LoVo (cell line): ENCODE data around the gene LRRC37A.
"Not testable (repeated sequence)": the region's sequence is repeated elsewhere in the genome, so short reads cannot be mapped to it uniquely, and the experiment has no call there.

ENCODE experiments used
- DNase-seq: peaks from one replicate; pipeline ENCODE4 v3.0.0-alpha.2; 2016; ENCODE audit warnings: low spot score

LRRC37A gene

DNA sequence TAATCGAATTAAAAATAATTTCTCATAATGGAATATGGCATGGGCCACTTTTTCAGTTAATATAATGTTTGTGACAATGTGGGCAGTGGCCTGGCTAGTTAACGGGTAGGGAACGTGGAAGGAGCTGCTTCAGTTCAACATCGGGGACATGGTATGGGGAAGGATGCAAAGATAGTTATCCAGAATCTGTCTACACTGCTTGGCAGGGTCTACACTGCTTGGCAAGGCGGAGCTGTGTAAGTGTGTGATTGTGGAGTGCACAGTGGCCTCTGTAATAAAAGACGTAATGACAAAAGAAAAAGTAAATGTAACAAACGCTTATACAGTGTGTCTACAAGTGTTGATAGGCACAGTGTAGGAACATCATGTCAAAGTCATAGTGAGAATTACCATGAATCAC, 7.3 kb upstream of the LRRC37A start:
- not testable (repeated sequence) for DNase-seq

DNA sequence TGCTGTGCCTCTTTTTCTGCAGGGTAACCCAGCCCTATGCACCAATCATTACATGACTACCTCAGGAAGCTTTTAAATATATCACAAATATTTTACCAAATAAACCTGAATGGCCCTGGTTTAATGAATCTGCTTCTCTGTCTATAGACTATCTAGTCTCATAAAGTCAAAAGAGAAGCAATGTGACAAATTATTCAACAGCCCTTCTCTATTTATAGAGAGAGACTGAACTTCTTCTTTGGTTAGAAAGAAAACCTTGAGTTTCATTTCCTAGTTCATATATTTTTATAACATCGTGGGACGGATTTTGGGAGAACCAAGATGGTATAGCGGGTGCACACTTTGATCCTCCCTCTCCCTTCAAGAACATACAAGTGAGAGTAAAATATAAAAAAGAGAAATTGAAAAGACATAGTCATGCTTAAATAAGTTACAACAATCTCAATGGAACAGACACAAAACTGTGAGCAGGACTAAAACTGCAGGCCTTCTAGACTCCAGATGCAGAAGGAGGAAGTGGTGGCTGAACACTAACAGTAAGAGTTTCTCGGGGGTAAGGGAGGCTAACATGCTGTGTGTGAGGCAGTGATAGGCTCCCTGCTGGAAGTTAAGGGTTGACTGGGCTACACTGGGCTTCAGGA, 3.9 kb upstream of the LRRC37A start:
- not testable (repeated sequence) for DNase-seq

DNA sequence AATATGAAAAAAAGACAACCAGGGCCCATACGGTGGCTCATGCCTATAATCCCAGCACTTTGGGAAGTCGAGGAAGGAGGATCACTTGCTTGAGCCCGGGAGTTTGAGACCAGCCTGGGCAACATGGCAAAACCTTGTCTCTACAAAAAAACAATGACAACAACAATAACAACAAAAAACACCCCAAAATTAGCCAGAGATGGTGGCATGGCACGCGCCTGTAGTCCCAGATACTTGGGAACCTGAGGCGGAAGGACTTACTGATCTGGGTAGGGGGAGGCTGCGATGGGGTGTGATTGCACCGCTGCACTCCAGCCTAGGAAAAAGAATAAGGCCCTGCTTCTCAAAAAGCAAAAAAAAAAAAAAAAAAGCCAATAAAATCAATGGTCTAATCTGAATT, 3.3 kb upstream of the LRRC37A start:
- DNase-seq: not testable (repeated sequence)

DNA sequence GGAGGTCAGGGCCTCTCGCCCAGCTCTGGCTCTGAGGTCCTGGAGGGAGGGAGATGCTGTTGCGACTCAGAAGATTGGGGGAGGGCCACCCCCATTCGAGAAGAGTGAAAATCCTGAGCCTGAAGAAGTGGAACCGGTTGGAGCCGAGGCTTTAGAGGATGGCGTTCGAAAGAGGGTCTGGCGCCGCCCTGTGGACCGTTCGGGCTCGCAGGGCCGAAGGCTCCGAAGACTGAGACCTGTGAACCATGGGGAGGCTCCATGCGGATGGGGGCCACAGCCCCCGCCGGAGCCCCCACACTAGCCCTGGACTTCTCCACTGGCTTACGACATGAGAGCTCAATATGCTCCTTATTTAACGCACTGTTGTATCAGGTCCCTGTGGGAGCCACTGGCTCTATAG, 46.3 kb downstream of the LRRC37A start:
- not testable (repeated sequence) for DNase-seq

DNA sequence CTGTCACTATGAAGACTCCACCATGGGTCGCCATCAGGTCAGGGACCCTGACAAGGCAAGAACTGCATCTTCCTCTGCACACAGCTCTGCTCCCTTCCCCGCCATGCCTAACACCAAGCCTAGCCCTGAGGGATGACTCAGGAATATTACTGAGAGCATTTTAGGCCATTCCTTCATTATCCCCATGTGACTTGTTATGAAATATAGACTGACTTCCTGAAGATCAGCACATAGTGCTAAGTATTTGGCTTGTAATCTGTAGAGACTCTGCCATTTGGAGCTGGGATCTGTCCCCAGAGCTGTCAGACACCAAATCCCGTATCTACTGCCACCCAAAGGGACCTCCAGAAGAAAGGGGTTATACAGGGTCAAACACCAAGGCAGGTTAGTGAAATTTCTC, 47.2 kb downstream of the LRRC37A start:
- DNase-seq: not testable (repeated sequence)

DNA sequence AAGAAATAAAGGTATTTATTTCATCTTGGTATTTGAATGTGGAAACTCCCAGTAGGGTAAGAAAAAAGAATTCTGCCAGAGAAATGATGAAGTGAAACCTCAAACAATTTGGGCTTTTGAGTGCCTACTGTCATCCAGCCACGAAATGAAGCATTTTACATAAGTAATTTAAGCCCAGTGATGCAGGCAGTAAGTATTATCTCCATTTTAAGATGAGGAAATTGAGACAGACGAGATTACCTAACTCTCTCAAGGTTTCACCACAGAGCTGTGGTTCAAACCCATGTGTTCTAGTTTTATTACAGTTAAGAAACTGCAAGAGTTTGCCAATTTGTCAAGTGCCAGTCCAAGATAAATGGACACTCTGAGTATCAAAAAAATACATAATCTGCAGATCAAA, 53.4 kb downstream of the LRRC37A start:
- not testable (repeated sequence) for DNase-seq

DNA sequence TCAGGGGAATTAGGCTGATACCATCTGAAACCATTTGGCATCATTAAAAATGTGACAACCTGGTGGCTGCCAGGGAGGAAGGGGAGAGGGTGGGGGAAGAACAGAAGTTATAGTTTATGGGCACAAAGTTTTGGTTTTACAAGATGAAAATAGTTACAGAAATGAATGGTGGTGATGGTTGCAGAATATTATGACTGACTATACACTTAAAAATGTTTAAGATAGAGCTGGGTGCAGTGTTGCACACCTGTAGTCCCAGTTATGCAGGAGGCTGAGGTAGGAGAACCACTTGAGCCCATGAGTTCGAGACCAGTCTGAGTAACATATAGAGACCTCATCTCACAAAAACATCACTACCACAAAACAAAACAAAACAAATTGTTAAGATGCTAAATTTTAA, 54.1 kb downstream of the LRRC37A start:
- not testable (repeated sequence) for DNase-seq

DNA sequence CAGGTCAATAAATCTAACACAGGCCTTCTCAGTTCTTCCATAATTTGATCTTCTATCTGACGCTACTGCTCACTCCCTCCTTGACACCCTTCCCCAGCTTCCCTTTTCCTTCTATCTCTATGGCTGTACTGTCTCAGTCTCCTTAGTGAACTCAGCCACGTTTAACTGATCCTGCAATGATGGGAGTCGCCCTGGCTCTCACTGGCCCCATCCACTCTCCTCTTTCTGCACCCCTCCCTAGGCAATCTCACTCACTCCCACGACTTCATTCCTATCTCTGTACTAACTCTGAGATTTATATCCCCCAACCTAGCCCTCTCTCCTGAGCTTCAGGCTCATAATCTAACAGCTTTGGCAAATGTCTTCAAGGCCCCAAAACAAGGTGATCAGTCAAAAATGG, 58.9 kb downstream of the LRRC37A start:
- not testable (repeated sequence) for DNase-seq

DNA sequence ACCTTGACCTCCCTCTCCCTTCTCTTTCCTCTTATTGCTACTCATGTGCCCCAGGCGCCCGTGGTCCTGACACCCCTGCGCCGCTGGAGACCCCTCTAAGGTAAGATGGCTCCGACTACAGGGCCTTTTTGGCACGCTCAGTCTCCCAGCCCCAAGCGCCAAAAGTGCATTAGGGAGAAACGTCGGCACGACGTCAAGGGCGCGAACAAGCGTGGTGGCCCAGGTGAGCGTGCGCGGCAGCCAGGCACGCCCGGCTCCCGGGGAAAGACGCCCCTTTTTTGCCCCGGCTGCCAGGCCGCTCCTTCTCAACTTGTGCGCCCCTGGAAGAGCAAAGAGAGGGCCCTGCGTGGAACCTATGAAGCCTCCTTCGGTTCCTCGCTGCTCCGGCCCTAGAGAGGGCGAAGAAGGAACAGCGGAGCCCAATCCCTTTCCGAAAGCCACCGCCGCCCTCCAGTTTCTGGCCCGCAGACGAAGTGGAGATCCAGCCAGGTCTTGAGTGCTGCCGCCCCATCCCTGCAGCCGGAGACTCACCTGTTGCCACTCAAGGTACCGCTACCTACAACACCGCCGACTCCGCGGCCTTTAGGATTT, 66.3 kb downstream of the LRRC37A start:
- DNase-seq: not testable (repeated sequence)

DNA sequence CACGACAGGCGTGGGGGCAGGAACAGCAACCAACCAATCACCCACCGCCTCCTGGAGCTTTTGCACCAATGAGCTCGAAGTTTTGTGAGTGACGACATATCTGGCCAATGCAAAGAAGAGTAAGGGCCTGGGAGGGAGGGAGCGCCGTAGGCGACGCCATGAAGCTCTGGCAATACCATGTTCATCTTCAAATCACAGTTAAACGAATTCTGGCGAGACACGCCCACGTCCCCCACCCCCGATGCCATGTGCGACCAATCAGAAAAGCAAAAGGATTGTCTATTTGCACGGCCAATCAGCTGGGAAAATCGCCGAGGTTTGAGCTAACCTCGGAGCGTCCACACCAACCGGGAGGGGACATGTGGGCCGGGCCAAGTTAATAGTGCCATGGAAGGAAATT, 66.8 kb downstream of the LRRC37A start, which contains the start of gene ARL17B:
ARL17B (minus strand) TSS at position 12 of the 400 bp plus-strand sequence. CDS start 3,369 bp downstream, outside the sequence.
- not testable (repeated sequence) for DNase-seq

DNA sequence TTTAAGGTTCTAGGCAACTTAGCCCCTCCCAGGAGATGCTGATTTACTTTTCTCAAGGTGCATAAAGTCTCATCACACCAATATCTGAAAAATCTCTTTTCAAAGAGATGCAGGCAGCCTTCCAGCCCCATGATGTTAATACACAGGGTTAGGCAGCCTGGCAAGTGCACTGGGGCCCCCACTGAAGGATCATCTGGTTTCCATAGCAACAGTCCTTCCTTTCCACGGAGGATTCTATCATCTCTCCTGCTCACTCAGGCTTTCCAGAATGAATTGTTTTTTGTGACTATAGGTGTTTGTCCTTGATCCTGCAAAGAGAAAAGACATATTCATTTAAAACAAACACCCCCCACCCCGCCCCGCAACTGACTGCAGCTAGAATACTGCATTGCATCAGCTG, 72.6 kb downstream of the LRRC37A start:
- not testable (repeated sequence) for DNase-seq

DNA sequence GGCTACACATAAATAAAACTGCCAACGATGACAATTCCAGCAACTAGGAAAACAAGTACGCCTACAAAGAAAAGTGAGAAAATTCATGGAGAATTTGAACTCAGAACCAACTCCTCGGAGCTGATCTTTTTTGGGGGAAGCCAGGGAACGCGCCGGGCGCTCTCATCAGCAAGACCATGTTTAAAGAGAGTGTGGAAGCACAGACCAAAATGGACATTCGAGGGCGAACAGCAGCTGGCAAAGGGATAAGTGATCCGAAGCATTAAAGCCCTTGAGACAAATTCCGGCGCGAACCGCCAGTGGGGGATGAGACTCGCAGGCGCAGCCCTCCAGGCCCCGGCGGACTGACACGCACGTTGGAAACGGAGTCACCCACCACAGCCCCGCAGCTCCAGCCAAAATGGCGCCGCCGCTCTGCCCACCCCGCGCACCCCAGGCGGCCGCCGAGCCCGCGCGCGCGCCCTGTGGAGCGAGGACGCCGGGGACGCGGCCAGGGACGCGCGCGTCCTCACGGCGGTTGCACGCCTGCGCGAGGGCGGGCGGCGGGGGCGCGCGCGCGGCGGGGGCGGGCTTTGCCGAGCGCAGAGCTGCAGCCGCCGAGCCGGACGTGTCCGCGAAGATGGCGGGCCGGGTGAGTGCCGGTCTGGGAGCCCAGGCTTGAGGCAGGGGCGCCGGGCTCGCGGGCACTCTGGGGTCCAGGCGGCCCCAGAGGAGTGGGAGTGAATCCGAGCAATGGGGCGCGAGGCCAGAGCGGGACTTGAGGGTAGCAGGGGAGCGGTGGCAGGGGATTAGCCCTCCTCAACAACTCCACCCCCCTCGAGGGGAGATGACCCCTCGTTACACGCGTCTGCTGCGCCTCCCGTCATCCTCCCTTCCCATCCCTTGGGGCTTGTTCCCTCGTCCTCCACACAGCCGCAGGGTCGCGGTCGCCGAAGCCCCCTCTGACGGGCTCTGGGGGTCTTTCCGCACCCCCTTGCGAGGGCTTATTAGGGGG, 77.6 kb downstream of the LRRC37A start:
- DNase-seq: not testable (repeated sequence)

DNA sequence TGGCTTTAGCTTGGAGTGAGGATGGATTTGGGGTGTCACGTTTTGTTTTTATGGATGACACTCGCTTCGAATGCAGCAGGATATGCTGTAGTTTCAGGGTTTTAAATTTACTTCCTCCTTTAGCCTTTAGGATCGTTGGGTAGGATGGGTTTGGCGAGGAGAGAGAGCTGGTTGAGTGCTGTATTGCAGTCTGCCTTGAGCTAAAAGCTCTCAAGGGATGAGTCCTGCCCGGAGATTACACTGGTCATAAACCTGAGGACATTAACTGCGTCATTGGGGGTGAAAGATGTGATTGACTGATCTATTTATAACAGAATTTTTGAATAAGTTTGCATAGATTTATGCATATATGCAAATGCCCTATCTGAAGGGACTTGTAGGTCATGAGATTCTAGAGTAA, 78.5 kb downstream of the LRRC37A start:
- DNase-seq: not testable (repeated sequence)

DNA sequence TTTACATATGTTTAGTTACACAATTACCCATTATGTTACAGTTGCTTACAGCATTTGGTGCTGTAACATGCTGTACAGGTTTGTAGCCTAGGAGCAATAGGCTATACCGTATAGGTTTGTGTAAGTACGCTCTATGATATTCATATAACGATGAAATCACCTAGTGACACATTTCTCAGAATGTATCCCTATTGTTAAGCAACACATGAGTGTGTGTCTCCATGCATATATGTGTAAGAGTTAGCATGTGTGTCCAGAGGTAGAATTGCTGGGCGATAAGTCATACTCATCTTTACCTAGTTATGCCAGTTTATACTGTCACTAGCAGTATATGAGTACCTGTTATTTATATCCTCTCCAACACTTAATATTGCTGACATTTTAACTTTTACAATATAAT, 88.2 kb downstream of the LRRC37A start:
- not testable (repeated sequence) for DNase-seq

DNA sequence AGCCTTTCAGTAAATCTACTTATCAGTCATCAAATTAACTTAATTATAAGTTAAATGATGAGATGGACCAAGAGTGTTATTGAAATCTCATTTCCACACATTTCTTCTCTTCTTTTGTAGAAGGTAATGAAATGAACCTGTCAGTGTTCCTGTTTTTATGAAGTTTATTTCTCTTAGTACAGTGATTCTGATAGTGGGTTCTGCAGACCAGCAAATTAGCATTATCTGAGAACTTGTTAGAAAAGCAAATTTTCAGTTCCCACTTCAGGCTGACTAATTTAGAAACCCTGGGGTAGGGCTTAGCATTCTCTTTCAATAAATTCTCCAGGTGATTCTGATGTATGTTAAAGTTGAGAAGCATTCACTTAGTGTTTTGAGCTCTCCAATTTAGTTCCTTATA, 90.6 kb downstream of the LRRC37A start:
- not testable (repeated sequence) for DNase-seq
